Measurements from ENCODE around the gene DCAKD.

DNA sequence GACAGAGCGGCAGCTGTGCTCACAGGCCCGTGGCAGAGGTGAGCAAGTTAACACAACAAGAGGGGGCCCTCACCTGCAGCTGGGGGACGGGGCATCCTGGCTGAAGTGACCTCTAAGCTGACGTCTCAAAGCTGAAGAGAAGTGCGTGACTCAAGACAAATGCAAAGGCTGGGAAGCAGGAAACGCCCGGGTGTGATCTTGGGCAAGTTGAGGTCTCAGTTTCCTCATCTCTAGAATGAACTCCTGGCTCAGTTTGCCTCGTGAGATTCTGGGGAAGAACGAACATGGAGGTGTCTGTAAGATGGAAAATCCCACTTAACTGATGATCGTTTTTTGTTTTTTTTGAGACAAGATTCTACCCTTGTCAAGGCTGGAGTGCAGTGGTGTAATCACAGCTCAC is 43.2 kb downstream of the DCAKD start:
- TF ChIP-seq EZH2 (IDR thresholded peaks at IDR 0.05) (no peak), POLR2AphosphoS5 (IDR thresholded peaks at IDR 0.05; ENCODE audit: borderline replicate concordance, low read depth, low read length) (no peak)
